ENCODE data around the gene BCAR1.

Gene BCAR1

DNA sequence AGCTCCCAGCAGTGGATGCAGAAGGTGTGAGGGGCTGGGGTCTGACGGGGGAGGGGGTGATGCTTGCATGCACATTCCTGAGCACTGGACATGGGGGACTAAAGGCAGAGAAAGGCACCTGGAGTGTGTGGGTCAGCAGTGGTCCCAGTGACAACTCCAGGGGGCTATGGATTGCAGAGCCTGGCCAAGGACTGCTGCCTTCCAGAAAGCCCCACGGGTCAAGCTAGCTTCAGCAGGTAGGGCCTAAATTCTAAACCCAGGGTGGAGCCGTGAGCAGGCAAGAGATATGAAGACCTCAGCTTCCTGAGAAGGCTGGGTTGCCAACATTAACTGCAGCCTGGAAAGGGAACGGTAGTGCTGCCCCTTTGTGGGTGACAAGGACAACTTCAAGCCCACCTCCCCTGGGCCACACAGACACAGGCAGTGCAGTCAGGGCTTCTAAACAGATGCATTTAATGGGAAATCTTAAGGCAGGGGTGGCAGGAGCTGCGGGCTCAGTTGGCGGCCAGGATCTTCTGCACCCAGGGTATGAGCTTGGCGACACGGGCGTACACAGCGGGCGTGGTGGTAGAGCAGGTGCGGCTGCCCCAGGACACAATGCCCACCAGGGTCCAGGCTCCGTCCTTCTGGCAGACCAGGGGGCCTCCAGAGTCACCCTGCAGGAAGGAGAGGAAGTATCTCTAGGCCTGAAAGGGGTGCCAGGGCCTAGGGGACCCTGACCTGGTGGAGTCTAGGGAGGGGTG, 47.6 kb downstream of the BCAR1 start:
- DNase-seq, result no peak

DNA sequence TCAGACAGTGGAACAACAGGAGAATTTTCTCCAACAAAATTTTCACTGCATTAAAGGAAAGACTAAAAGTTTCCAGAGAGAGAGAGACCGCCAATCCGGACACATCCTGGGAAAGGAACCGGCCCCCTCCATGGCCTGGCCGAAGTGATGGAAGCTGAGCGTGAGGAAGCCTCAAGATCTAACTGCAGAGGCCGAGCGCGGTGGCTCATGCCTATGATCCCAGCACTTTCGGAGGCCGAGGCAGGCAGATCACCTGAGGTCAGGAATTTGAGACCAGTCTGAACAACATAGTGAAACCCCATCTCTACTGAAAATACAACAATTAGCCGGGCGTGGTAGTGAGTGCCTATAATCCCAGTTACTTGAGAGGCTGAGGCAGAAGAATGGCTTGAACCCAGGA, 48.3 kb downstream of the BCAR1 start:
- no peak for DNase-seq

DNA sequence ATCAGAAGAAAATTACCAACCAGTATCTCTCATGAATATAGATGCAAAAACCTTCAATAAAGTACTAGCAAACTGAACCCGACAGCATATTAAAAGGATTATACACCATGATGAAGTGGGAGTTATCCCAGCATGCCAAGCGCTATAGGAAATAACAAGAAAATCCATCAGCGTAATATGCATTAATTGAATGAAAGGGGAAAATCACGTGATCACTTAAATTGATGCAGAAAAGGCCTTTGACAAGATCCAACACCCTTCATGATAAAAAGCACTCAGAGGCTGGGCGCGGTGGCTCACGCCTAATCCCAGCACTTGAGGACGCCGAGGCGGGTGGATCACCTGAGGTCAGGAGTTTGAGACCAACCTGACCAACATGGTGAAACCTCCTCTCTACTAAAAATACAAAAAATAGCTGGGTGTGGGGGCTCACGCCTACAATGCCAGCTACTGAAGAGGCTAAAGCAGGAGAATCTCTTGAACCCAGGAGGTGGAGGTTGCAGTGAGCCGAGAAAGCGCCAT, 49.3 kb downstream of the BCAR1 start:
- DNase-seq, result no peak

DNA sequence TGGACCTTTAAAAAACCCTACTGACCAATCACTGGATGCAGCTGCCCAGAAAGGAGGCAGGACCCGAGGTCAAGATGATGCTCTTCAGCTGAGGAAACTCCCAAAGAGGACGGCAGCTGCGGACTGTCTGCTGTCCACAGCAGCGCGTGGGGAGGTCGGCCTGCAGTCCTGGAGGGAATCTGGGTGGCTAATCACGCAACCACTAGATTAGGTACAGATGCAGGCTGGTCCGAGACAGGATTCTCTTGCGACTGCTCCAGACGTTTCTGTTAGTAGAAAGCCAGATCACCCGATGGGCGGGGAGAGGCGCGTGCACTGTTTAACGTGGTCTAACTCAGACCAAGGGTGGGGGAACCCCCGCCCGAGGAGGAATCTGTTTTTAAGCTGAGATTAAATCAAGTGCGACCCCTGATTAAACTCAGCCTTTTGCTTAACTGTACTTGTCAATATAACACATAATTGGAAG, 53.3 kb downstream of the BCAR1 start:
- DNase-seq, result no peak

DNA sequence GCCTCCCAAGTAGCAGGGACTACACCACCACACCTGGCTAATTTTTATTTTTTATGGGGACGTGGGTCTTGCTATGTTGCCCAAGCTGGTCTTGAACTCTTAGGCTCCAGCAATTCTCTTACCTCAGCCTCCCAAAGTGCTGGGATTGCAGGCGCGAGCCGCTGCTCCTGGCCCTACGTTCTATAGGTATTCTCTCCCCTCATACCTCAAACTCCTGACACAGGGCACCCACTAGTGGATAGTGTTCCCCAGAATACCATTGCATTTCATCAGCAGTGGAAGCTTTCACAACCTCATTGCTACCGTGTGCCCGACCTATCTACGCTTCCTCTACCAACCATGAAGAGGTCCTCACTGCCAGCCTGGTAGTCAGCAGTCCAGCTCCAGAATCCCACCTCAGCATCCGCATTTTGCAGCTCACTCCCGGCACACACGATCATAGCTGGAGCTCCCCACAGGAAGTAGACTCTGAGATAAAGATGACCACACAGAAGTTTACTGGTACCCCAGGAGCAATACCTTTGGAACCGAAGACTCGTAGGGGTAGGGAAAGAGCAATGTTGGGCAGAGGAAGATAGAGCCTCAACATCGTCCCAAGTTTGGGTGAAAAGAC, 53.8 kb downstream of the BCAR1 start:
- DNase-seq, result no peak

DNA sequence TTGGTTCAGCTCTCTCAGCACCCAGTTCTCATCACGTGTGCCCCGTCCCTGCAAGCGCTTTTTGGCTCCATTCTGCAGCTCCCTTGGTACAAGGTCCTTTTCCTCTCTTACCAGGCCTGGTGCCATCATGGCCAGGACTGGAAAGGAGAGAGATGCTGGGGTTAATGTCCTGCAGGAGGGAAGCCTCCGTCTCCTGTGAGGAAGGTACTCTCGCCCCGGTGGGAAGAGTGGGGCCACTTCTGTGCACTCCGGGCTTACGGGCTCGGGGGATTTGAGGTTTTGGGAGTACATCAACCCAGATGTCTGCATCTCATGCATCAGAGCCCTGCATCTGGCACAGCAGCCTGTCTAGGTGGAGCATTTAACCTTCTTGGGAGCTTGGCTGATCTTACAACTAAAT, 54.6 kb downstream of the BCAR1 start:
- DNase-seq, result no peak

DNA sequence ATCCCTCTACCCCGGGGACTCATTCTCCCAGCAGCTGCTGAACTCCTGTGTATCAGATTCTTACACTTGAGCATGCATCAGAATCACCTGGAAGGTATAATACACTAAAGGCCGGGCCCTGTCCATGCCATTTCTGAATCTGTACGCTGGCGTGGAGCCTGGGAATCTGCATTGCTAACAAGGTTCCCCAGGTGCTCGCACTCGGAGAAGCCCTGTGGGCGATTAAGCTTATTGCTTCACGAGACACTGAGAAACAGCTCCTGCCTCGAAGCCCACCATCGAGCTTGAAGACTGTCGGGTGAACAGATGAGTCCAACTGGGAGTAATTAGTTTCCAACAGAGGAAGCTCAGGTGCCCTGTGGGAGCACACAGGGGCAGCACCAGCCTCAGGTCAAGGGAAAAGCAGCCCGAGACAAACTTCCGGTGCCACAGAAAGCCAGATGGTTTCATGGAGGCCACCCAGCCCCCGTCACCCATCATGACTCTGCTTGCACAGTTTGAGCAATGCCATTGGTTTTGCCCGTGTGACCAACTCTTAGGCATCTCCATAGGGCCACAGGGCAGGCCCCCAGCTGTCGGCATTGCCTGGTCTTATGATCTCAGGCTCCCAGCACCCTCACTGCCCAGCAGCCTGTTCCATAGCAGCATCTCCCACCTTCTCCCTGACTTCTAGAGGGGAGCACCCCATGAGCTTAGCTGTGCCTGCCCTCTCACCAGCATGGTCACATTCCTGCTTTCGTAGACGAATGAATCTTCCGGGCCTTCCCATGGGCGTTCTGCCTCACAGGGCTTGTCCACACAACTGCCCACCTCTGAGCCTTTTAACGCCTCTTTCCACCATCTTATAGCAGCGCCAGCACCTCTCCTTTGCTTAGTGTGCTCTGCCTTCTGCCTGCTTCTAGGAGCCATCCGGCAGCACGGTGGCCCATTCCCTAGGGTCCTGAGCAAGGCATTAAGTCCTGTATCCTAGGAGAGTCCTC, 55.3 kb downstream of the BCAR1 start:
- no peak for DNase-seq

DNA sequence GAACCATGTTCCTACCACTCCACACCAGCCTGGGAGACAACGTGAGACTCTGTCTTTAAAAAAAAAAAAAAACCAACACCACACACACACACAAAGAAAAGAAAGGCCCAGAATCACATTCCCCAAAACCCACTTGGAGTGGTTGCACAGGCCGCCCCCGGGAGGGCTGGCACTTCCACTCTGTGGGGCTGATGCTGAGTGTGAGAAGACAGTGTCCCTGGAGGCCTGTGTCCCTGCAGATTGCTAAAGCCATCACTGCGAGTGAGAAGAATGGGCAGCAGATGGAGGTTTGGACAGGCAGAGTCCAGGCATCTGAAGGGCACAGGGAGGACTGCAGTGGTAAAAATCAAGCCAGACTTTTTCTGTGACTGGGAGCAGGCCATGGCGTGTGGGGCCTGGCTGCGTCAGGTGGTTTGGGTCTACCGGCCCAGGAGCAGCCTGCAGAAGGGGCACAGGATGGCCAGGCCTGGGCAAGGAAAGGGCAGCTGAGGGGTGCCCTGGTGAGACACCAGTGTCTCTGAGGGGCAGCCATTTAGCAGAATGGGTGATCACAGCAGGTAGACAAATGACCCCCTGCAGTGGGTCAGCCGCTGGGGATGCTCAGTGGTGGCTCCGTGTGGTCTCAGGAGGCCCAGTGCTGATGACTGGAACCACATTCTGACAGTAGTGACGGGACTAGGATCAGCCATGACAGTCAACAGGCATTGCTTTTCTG, 57.5 kb downstream of the BCAR1 start:
- no peak for DNase-seq

DNA sequence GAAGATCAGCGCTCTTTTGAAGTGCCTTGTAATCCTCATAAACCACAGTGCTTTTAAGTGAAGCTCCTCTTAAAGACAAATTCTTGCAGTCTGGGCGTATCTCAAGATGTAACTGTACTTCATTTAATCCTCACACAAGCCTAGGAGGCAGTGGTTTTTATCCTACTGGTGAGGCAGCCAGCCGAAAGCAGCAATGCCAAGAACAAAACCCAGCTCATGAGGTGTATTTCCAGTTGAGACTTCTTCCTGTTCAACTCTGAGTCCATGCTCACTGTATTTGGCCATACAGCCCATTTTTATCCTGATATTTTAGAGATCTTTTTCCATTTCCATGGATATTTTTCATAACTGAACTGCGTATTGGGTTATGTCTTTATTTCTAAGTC, 58.2 kb downstream of the BCAR1 start:
- no peak for DNase-seq

DNA sequence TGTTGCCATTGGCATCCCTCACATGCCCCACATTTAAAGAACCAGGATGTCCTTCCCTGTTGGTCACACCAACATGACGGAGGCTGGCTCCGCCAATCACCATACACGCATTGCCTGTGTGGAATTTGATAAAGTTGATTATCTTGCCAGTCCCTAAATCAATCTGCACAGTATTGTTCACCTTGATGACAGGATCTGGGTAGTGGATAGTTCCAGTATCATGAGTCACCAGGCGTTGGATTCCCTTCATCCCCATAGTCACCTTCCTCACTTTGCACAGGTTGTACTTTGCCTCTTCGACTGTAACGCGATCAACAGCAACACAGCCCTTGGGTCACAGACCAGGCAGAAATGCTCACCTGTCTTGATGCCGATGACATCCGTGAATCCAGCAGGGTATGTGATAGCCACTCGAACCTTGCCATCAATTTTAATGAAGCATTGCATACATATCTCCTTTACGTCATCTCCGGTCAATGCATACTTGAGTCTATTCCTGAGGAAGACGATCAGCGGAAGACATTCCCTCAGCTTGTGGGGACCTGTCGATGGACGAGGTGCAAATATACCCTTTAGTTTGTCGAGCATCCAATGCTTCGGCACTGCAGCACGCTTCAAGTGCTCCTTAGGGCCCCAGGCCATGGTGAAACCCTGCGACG, 58.7 kb downstream of the BCAR1 start:
- DNase-seq, result no peak

DNA sequence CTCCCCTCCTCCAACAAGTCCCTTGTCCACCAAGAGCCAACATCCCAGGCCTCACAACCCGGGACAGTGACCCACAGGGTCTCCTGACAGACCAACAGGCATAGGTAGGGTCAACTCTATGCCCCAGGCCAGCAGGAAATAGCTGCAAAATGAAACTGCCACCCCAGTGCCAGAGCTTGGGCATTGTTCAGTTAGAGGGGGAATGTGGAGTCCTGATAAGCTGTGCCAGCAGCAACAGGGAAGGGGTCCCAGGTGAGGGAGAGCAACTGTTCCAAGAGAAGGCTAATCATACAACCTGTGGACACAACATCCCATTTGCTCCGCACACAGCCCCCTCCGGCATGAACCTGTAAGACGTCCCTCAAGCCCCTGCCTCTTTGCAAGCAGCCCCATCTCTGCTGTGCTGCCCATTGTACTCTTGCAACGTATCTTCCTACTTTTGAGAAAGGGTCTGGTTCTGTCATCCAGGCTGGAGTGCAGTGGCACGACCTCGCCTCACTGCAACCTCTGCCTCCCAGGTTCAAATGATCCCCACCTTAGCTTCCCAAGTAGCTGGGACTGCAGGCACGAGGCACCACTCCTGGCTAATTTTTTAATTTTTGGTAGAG, 61.7 kb downstream of the BCAR1 start:
- no peak for DNase-seq

DNA sequence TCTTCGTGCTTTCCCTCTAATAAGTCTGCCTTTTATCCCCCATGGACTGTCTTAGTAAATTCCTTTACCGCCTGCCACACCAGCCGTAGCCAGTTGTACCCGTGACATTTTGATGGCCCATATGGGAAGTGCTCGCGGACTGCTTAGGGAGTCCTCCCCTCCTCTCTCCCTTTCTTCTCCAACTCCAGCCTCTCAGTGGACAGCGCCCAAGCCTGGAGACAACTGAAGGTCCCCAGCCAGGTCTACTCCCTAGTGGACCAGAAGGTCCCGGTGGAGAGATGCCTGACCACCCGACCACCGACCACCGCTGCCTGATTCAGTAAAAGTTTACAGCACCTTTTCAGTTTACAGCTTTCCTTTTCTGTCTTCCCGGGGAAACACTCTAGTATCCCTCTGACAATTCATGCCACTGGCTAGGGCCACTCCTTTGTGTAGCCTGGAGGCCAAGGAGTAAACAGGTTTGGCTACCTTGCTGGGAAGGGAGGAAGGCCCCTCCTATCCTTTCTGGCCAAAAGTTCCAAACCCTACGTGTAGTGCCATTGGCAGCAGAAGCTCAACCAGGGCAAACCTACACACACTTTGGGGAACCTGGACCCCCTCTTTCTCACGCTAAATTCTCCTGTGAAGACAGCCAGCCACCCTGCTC, 62.5 kb downstream of the BCAR1 start:
- no peak for DNase-seq

DNA sequence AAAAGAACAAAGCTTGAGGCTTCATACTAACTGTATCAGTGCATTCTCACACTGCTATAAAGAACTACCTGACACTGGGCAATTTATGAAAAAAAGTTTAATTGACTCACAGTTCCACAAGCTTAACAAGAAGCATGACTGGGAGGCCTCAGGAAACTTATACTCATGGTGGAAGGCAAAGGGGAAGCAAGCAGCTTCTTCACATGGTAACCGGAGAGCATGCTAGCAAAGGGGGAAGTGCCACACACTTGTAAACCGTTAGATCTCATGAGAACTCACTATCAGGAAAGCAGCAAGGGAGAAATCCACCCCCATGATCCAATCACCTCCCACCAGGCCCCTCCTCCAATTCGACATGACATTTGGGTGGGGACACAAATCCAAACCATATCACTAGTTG, 69.8 kb downstream of the BCAR1 start:
- no peak for DNase-seq

DNA sequence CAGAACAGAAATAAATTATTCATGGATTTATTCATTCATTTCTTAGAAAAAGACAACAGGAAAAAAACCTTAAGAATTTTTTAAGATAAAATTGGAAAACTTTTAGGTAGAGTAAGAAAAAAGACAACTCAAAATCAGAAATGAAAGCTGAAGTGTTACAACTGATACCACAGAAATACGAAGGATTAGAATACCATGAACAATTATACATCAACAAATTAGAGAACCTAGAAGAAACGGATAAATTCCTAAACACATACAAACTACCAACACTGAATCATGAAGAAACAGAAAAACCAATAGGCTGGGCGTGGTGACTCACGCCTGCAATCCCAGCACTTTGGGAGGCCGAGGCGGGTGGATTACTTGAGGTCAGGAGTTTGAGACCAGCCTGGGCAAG, 72.2 kb downstream of the BCAR1 start:
- DNase-seq, result no peak
